NK-92 treated with Interleukin-12 subunit alpha and Interleukin-12 subunit beta, amount 100 ng/mL, for 24 hours (cell line): ENCODE results near the gene ZNF492.
"Not testable (repeated sequence)": the region's sequence is repeated elsewhere in the genome, so short reads cannot be mapped to it uniquely, and the experiment has no call there.

Experiments used
- DNase-seq: peaks from one replicate; lab custom pipeline; 2025; lab: John Stamatoyannopoulos, UW

Gene ZNF492

DNA sequence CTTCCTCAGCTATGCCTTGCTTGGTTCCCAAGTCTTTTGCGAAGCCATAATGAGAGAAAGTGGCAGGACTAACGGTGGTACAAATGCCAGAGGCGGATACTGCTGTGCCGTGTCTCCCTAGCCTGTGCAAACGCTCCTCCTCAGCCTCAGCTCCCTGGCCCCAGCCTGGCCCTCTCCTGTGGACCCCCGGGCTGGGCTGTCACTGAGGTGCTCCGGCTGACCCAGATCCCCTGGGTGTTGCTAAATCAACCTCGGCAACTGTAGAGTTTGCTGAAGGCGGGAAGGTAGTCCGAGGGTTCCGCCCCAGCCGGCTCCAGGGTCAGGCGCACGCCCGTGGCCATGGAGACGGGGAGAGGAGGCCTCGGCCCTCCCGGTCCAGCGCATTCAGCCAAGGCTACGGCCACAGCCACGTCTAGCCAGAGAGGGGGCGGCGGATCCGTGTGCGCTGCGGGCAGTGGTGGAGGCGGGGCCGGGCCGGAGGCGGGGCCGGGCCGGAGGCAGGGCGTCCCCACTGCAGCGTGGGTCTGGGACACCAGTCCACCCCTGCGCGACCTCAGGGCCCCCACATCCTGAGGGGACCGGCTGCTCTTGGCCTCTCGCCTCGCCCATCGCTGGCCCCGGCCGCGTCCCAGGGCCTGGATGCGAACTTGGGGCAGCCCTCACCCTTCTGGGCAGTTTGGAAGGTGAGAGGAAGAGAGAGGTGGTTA, 16.4 kb upstream of the ZNF492 start:
- DNase-seq, result no peak

- no peak for DNase-seq
These were observed 14.8 kb upstream of the ZNF492 start for GRCh38 chr19:22619371-22619770.

- no peak for DNase-seq
These were observed 14.2 kb upstream of the ZNF492 start for GRCh38 chr19:22619932-22620331.

DNA sequence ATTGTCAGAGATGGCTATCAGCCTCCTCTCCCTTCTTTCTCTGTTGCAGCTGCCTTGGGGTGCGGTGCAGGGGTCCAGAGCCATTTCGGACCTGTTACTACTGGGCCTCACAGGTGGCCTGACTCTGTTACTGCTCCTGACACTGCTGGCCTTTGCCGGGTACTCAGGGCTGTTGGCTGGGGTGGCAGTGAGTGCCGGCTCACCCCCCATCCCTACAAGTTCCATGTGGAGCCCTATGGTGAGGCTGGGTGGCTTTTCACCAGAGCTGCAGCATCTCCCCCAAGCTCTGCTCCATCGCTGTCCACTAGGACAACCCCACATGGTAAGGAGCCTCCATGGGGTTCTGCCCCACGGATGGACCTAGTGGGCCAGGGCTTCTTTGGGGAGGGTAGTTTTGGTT, 13.7 kb upstream of the ZNF492 start:
- no peak for DNase-seq

DNA sequence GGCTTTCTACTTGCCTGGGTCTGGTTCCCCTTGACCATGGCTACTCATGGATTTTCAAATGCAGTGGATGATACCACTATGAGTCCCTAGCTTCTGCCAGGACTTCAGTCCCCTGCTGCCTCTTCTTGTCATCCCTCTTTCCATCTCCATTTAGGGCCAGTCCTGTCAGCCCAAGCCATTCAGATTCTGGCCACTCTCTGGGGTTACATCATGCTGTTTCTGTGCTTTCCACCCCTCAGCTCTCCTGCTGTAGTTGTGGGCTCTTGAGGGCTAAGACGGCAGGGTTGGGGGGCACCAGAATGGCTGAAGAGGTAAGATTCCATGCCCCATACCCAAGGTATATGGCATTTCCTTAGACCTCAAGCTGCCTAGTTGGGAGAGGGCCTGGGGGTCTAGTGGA, 13.2 kb upstream of the ZNF492 start:
- DNase-seq, result no peak

DNA sequence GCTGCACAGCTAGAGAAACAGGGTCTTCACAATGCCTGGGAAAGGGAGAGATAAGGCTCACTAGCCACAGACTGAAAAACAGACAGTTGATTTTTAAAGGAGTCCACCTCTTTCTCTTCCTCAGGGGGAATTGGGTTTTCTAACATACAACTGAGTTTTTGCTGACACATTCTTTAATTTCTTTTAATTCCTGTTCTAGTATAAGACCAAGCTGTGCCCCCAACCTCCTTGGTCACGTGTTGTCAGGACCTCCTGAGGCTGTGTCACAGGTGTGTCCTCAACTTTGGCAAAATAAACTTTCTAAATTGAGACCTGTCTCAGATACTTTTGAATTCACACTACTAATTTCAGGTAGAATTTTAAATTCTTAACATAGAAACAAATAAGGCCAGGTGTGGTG, 12.1 kb upstream of the ZNF492 start:
- DNase-seq, result no peak

DNA sequence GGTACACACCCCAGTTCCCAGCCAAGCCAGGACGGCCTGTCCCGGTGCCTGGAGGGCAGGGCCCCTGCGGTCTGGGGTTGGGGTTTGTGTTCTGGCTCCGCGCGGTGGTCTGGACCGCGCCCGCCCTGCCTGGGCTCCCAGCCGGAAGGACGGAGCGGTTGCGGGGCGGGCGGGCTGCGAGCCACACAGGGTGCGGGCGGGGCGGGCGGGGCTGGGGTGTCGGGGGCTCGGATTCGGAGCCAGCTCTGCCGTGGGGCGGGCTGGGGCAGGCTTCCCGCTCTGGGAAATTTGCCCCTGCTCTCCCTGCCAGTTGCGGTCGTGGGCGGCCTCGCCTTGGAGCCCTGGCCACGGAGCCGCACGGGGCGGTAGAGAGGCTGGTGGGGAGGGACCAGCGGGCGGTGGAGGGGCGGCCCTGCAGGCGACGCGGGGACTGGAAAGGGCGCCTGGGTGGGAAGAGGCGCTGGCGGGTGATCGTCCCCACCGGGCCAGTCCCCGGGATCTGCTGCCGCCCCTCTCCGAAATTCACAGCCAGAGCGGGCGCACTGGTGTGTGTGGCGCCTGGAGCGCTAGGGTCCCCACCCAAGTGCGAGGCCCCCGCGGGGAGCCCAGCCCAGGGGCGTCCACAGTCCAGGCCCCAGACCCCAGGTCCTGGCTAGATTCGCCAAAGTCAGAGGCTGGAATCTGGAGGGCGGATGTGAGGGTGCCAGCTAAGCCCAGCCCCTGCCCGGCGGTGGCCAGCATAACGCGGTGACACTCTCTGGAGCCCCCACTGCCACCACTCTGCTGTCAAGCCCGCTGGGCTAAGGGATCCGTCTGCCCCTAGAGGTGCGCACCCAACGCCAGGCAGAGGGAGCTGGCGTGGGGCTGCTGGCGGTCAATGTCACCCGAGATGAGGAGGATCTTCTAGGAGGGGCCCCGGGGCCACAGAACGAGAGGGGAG, 11.0 kb upstream of the ZNF492 start:
- DNase-seq, result no peak

- no peak for DNase-seq
These were observed 10.3 kb upstream of the ZNF492 start for GRCh38 chr19:22623841-22624221.

- no peak for DNase-seq
These were observed 8.7 kb upstream of the ZNF492 start for GRCh38 chr19:22625266-22626035.

DNA sequence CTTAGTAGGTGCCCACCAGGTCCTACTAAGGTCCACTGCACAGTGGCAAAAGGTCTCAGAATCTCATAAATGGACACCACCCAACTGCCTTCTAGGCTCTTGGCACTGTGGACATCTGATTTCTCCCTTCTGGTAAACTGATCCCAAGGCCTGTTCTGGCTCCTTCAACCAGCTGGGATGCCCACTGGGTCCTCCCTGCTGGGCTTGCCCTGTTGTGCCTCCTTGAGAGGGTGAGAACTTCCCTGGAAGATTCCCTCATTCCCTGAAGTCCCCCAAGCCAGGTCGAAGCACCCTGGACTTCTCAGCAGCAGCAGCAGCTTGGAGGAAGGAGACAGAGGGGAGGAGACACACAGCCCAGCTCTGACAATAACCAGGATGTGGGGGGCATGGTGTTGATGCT, 6.6 kb upstream of the ZNF492 start:
- no peak for DNase-seq

- no peak for DNase-seq
These were observed 5.7 kb upstream of the ZNF492 start for GRCh38 chr19:22628401-22628800.

DNA sequence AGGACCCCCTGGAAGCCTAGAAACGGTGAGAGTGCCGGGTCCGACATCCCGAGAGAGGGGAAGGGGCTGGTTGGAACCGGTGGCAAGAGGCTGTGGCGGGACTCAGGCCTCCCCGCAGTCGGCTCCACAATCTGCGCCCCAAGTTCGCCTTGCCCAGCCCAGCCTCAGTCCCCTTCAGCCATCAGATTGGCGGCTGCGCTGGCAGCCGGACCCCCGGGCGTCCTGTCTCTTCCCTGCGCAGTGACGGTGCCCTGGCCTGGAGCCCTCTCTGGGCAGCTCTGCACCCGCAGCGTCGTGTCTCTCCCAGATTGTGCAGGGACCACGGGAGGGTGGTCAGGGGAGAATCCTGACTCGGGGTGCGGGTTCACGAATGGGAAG, 315 bp downstream of the ZNF492 start:
- no peak for DNase-seq

DNA sequence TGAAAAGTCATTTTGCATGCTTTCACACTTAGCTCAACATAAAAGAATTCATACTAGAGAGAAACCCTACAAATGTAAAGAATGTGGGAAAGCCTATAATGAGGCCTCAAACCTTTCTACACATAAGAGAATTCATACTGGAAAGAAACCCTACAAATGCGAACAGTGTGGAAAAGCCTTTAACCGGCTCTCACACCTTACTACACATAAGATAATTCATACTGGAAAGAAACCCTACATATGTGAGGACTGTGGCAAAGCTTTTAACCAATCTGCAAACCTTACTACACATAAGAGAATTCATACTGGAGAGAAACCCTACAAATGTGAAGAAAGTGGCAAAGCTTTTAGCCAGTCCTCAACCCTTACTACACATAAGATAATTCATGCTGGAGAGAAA, 51.4 kb downstream of the ZNF492 start:
- not testable (repeated sequence) for DNase-seq

GRCh38 chr19:22702661-22703060, 68.5 kb downstream of the ZNF492 start:
- DNase-seq, result not testable (repeated sequence)

- not testable (repeated sequence) for DNase-seq
These were observed 69.0 kb downstream of the ZNF492 start for GRCh38 chr19:22703096-22703495.

- DNase-seq, result no peak
These were observed 74.9 kb downstream of the ZNF492 start for GRCh38 chr19:22708983-22709382.
